HG03558 (cell line): ENCODE results near the gene ATP1B1.
"Not testable (repeated sequence)": the region's sequence is repeated elsewhere in the genome, so short reads cannot be mapped to it uniquely, and the experiment has no call there.

Experiments used
- ATAC-seq: cut with Tn5 transposase; IDR thresholded peaks from one replicate; pipeline ENCODE4 v1.9.1; 2021; ENCODE audit warnings: moderate number of reproducible peaks; ENCODE audit not compliant: unreplicated experiment; ENCODE audit errors: extremely low read depth

Gene ATP1B1

GRCh38 chr1:169113613-169114119, 7.2 kb downstream of the ATP1B1 start:
- ATAC-seq = no peak

- no peak for ATAC-seq
Observed at GRCh38 chr1:169115891-169116585, 9.5 kb downstream of the ATP1B1 start.

GRCh38 chr1:169117014-169117413, 10.5 kb downstream of the ATP1B1 start:
- no peak for ATAC-seq

GRCh38 chr1:169117599-169117998, 11.1 kb downstream of the ATP1B1 start:
- ATAC-seq = no peak

GRCh38 chr1:169118227-169118626, 11.7 kb downstream of the ATP1B1 start:
- no peak for ATAC-seq

- no peak for ATAC-seq
Observed at GRCh38 chr1:169119405-169119804, 12.9 kb downstream of the ATP1B1 start.

GRCh38 chr1:169120066-169120465, 13.6 kb downstream of the ATP1B1 start:
- no peak for ATAC-seq

- ATAC-seq = no peak
Observed at GRCh38 chr1:169121146-169121923, 14.8 kb downstream of the ATP1B1 start.

- ATAC-seq = no peak
Observed at GRCh38 chr1:169122976-169123375, 16.5 kb downstream of the ATP1B1 start.

- no peak for ATAC-seq
Observed at GRCh38 chr1:169124459-169124858, 18.0 kb downstream of the ATP1B1 start.

GRCh38 chr1:169125597-169125996, 19.1 kb downstream of the ATP1B1 start:
- not testable (repeated sequence) for ATAC-seq

- ATAC-seq = no peak
Observed at GRCh38 chr1:169126335-169126734, 19.8 kb downstream of the ATP1B1 start.

GRCh38 chr1:169127305-169127704, 20.8 kb downstream of the ATP1B1 start:
- ATAC-seq = no peak

- no peak for ATAC-seq
Observed at GRCh38 chr1:169128562-169128961, 22.1 kb downstream of the ATP1B1 start.

GRCh38 chr1:169129109-169129784, 22.8 kb downstream of the ATP1B1 start:
- ATAC-seq = no peak

GRCh38 chr1:169130683-169131082, 24.2 kb downstream of the ATP1B1 start:
- no peak for ATAC-seq

GRCh38 chr1:169132512-169133227, 26.2 kb downstream of the ATP1B1 start:
- ATAC-seq = no peak

GRCh38 chr1:169133228-169133576, 26.7 kb downstream of the ATP1B1 start:
- no peak for ATAC-seq

- ATAC-seq = no peak
Observed at GRCh38 chr1:169133801-169134502, 27.5 kb downstream of the ATP1B1 start.

GRCh38 chr1:169137357-169137756, 30.9 kb downstream of the ATP1B1 start:
- no peak for ATAC-seq
